ENCODE results near the gene DPF1. TPM values are rescaled to one million over a fixed set of nuclear protein-coding genes. Genes with fewer than 3 reads are reported as not detected.

The DPF1 gene
- total RNA-seq, 2 donors from 2014 or later: 3.3 to 4.5 TPM

DNA sequence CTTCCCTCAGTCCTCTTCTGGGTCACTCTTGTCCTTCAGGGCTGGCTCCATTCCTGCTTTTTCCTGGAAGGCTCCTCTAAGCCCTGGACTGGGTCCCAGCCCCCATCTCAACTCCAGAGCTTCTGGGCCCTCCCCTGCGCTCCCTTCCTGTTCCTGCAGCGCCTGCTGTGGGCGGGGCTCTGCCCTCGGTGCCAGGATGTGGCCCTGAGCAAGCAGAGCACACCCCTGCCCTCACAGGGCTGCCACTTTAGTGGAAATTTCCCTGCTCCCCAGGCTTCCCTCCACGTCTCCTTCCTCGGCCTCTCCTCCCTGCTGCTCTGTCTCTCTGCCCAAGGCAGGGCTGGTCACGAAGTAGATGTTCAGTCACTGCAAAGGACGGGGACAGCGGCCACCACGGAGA, 28.8 kb downstream of the DPF1 start:
- no peaks in the 10 kb centered on the region for H3K27me3 ChIP-seq (ENCODE audit: control insufficient read depth, insufficient read depth, low read length, poor library complexity, severe bottlenecking)
- no peak for DNase-seq
- H3K4me3 Mint-ChIP-seq: no peak overlapping the region
- TF ChIP-seq, protein P1, sequence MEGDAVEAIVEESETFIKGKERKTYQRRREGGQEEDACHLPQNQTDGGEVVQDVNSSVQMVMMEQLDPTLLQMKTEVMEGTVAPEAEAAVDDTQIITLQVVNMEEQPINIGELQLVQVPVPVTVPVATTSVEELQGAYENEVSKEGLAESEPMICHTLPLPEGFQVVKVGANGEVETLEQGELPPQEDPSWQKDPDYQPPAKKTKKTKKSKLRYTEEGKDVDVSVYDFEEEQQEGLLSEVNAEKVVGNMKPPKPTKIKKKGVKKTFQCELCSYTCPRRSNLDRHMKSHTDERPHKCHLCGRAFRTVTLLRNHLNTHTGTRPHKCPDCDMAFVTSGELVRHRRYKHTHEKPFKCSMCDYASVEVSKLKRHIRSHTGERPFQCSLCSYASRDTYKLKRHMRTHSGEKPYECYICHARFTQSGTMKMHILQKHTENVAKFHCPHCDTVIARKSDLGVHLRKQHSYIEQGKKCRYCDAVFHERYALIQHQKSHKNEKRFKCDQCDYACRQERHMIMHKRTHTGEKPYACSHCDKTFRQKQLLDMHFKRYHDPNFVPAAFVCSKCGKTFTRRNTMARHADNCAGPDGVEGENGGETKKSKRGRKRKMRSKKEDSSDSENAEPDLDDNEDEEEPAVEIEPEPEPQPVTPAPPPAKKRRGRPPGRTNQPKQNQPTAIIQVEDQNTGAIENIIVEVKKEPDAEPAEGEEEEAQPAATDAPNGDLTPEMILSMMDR (conservative IDR thresholded peaks at IDR 0.05): no peak
- H3K9ac ChIP-seq (ENCODE audit: extremely low read depth, low read length, poor library complexity, severe bottlenecking): no peak overlapping the region
- no peaks in the 10 kb centered on the region for H3K9me3 ChIP-seq (ENCODE audit: control insufficient read depth, low read length)
- H3K36me3 Mint-ChIP-seq (ENCODE audit: low read depth): peaks cover 14% of the 10 kb centered on the region
- H3K27ac Mint-ChIP-seq: peak overlapping the region; percentile 61
- H3K27me3 Mint-ChIP-seq (ENCODE audit: insufficient read depth): no peaks in the 10 kb centered on the region
- WGBS, 2 experiments (ENCODE audit: insufficient coverage in 1 of 2, insufficient read length in 1 of 2): 88 to 89% methylated on average over 7 to 10 of the region's 10 CpGs
- no peak overlapping the region for H3K4me3 ChIP-seq (ENCODE audit: low read length)
- no peaks in the 10 kb centered on the region for H3K4me1 ChIP-seq (ENCODE audit: control insufficient read depth, insufficient read depth, low read length)
- no peaks in the 10 kb centered on the region for H3K4me1 Mint-ChIP-seq
- no peak overlapping the region for H3K27ac ChIP-seq (ENCODE audit: low read depth, low read length)
- no peaks in the 10 kb centered on the region for H3K9me3 Mint-ChIP-seq
- H3K36me3 ChIP-seq (ENCODE audit: control insufficient read depth, insufficient read depth, low read length): no peaks in the 10 kb centered on the region

DNA sequence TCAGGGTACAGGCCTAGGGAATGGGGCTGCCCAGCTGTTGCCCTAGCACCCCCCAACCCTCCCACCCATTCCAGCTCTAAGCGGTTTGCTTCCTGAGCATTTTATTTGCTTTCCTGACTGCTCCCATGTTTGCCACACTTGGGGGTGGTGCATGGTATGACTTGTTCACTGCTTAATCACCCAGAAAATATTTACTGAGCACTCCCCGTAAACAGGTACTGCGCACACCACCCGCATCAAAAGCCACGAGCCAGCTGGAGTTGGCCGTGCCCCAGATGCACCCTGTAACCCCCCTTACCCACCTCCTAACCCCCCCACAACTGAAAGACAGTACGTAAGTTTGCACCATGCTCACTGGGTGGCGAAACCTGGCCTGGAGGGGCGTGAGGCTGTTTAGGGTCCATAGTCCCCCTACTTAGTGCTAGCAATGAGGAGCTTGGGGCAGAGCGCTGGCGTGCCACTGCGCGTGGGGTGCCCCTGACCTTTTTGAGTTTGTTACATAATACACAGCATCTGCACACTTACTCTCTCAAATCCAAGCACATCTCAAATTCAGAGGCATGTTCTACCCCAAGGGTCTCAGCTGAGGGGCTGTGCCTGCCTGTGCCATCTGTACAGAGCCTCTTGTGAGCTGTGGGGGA, 29.8 kb downstream of the DPF1 start:
- H3K27me3 ChIP-seq (ENCODE audit: control insufficient read depth, insufficient read depth, low read length, poor library complexity, severe bottlenecking): no peaks in the 10 kb centered on the region
- no peak overlapping the region for H3K4me3 ChIP-seq (ENCODE audit: low read length)
- Mint-ChIP-seq H3K27ac (no peak overlapping the region), H3K4me1 (no peaks in the 10 kb centered on the region), H3K9me3 (no peaks in the 10 kb centered on the region), H3K36me3 (ENCODE audit: low read depth) (peaks cover 16% of the 10 kb centered on the region), H3K4me3 (no peak overlapping the region), H3K27me3 (ENCODE audit: insufficient read depth) (no peaks in the 10 kb centered on the region)
- 91 to 100% methylated on average over 4 to 13 of the region's 13 CpGs for WGBS, 2 experiments (ENCODE audit: insufficient coverage in 1 of 2, insufficient read length in 1 of 2)
- no peak overlapping the region for H3K9ac ChIP-seq (ENCODE audit: extremely low read depth, low read length, poor library complexity, severe bottlenecking)
- H3K4me1 ChIP-seq (ENCODE audit: control insufficient read depth, insufficient read depth, low read length): no peaks in the 10 kb centered on the region
- H3K9me3 ChIP-seq (ENCODE audit: control insufficient read depth, low read length): no peaks in the 10 kb centered on the region
- no peak overlapping the region for H3K27ac ChIP-seq (ENCODE audit: low read depth, low read length)
- H3K36me3 ChIP-seq (ENCODE audit: control insufficient read depth, insufficient read depth, low read length): no peaks in the 10 kb centered on the region
- DNase-seq: no peak
- TF ChIP-seq, protein P1 (conservative IDR thresholded peaks at IDR 0.05): no peak

DNA sequence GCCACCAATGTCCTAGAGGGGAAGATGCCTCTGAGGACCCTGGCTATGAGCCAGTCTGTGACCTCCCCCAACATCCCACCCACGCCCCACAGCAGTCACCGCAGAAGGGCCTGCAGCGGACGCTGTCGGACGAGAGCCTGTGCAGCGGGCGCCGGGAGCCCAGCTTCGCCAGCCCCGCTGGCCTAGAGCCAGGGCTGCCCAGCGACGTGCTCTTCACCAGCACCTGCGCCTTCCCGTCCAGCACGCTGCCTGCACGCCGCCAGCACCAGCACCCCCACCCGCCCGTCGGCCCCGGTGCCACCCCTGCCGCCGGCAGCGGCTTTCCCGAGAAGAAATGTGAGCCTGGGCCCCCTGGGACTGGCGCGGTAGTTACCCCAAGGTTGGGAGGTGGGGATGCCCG, 30.6 kb downstream of the DPF1 start:
- H3K27me3 ChIP-seq (ENCODE audit: control insufficient read depth, insufficient read depth, low read length, poor library complexity, severe bottlenecking): no peaks in the 10 kb centered on the region
- no peak overlapping the region for H3K27ac ChIP-seq (ENCODE audit: low read depth, low read length)
- Mint-ChIP-seq H3K4me1 (no peaks in the 10 kb centered on the region), H3K4me3 (no peak overlapping the region), H3K9me3 (no peaks in the 10 kb centered on the region), H3K27me3 (ENCODE audit: insufficient read depth) (no peaks in the 10 kb centered on the region), H3K36me3 (ENCODE audit: low read depth) (peaks cover 15% of the 10 kb centered on the region), H3K27ac (no peak overlapping the region)
- TF ChIP-seq, protein P1 (conservative IDR thresholded peaks at IDR 0.05): no peak
- no peak overlapping the region for H3K9ac ChIP-seq (ENCODE audit: extremely low read depth, low read length, poor library complexity, severe bottlenecking)
- no peaks in the 10 kb centered on the region for H3K4me1 ChIP-seq (ENCODE audit: control insufficient read depth, insufficient read depth, low read length)
- no peaks in the 10 kb centered on the region for H3K36me3 ChIP-seq (ENCODE audit: control insufficient read depth, insufficient read depth, low read length)
- no peak for DNase-seq
- H3K4me3 ChIP-seq (ENCODE audit: low read length): no peak overlapping the region
- H3K9me3 ChIP-seq (ENCODE audit: control insufficient read depth, low read length): no peaks in the 10 kb centered on the region
- 96 to 100% methylated on average over 11 to 29 of the region's 29 CpGs for WGBS, 2 experiments (ENCODE audit: insufficient coverage in 1 of 2, insufficient read length in 1 of 2)

Data from endodermal cell (in vitro differentiated cells).